PFSK-1 (cell line): Measurements from ENCODE around the gene SNAP25.

Source experiments
- FOXP2 ChIP-seq: optimal IDR thresholded peaks from 2 replicates; pipeline ENCODE3; 2011; ENCODE audit warnings: borderline replicate concordance, control low read depth, inconsistent platforms; ENCODE audit not compliant: insufficient read depth; ENCODE audit errors: extremely low read length, extremely low read depth
- POLR2AphosphoS5 ChIP-seq: IDR thresholded peaks from 2 replicates; pipeline ENCODE4 v1.6.1; 2012; ENCODE audit warnings: low read depth, mild to moderate bottlenecking, control low read depth, low read length, moderate library complexity
- SIN3A ChIP-seq: IDR thresholded peaks from 2 replicates; pipeline ENCODE4 v1.6.1; 2012; ENCODE audit warnings: mild to moderate bottlenecking, low read length, moderate library complexity, borderline replicate concordance; ENCODE audit not compliant: insufficient read depth
- TAF1 ChIP-seq: IDR thresholded peaks from 2 replicates; pipeline ENCODE4 v1.6.1; 2012; ENCODE audit warnings: low read length, control low read depth, borderline replicate concordance; ENCODE audit not compliant: insufficient read depth
- TF ChIP-seq, protein P1 (sequence below), 2 experiments: IDR thresholded peaks; 2 replicates each; pipeline versions ENCODE4 v1.6.1 to v1.8.0; 2011 to 2012; ENCODE audit warnings: low read depth in 2 of 2, low read length in 2 of 2, control low read depth in 1 of 2, inconsistent platforms in 1 of 2, mild to moderate bottlenecking in 1 of 2, moderate library complexity in 1 of 2; ENCODE audit not compliant: insufficient read depth in 1 of 2

The SNAP25 gene

DNA sequence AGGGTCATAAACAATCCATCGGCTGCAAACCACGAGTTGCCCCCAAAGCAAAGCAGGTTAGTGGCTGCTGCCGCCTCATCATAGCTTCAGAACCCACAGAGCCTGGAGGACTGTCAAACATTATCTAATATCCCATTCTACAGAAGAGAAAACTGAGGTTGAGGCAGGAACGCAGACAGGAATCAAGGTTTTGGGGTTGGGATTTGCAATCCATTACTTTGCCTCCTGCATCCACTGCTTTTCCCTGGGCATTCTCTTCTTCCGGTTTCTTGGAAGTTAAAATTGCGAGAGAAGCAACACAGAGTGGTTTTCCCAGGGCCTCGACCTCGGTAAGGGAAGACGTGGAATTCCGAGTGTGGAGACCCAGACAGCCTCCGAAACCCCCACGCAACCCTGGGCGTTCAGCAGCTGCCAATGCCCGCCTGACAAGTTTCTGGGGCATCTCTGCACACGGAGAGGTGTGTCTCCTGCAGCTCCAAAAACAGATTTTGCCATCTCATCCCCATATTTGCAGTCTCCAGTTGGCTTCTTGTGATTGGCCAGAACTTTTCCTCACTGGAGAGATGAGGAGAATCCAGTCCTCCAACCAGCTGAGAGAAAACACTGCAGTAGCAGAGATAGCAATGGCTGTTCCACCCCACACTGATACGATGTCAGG is 45.5 kb upstream of the SNAP25 start:
- TF ChIP-seq TAF1 (no peak), FOXP2 (no peak), POLR2AphosphoS5 (no peak), SIN3A (no peak)
- TF ChIP-seq, protein P1, sequence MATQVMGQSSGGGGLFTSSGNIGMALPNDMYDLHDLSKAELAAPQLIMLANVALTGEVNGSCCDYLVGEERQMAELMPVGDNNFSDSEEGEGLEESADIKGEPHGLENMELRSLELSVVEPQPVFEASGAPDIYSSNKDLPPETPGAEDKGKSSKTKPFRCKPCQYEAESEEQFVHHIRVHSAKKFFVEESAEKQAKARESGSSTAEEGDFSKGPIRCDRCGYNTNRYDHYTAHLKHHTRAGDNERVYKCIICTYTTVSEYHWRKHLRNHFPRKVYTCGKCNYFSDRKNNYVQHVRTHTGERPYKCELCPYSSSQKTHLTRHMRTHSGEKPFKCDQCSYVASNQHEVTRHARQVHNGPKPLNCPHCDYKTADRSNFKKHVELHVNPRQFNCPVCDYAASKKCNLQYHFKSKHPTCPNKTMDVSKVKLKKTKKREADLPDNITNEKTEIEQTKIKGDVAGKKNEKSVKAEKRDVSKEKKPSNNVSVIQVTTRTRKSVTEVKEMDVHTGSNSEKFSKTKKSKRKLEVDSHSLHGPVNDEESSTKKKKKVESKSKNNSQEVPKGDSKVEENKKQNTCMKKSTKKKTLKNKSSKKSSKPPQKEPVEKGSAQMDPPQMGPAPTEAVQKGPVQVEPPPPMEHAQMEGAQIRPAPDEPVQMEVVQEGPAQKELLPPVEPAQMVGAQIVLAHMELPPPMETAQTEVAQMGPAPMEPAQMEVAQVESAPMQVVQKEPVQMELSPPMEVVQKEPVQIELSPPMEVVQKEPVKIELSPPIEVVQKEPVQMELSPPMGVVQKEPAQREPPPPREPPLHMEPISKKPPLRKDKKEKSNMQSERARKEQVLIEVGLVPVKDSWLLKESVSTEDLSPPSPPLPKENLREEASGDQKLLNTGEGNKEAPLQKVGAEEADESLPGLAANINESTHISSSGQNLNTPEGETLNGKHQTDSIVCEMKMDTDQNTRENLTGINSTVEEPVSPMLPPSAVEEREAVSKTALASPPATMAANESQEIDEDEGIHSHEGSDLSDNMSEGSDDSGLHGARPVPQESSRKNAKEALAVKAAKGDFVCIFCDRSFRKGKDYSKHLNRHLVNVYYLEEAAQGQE (IDR thresholded peaks at IDR 0.05; ENCODE audit: insufficient read depth in 1 of 2, low read depth in 2 of 2, low read length in 2 of 2), result no peak

DNA sequence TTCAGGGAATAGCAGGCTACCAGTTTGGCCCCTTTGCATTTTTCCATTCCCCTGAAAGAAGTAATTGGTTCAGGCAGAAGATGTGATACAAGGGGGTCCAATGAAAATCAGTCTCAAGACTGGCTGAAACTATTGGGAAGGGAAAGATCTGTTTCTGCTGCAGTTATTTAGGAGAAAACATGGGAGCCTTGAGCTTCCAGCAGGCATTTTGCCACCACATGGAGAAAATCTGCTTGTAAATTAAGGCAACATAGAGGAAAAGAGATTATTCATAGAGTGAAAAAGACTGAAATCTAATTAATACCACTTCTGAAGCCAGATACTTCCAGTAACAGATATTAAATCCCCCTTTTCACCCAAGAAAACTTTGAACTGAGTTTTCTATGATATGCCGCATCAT is 44.2 kb upstream of the SNAP25 start:
- TF ChIP-seq TAF1 (no peak), FOXP2 (no peak), SIN3A (no peak), POLR2AphosphoS5 (no peak)
- TF ChIP-seq, protein P1 (IDR thresholded peaks at IDR 0.05; ENCODE audit: insufficient read depth in 1 of 2, low read depth in 2 of 2, low read length in 2 of 2), result no peak

DNA sequence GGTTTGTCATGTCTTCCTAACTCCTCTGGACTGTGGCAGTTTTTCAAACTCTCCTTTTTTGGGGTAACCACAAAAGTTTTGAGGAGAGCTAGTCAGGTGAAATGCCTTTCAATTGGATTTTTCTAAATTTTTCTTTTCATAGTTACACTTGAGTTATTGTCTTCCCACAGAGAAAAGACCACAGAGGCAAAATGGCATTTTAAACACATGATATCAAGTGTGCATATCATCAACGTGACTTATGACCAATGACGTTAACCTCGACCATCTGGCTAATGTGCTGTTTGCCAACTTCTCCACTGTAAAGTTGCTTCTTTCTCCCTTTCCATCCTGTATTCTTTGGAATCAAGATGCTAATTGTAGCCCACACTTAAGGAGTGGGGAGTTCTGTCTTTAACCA is 41.3 kb upstream of the SNAP25 start:
- TF ChIP-seq POLR2AphosphoS5, result no peak
- no peak for TF ChIP-seq TAF1
- TF ChIP-seq SIN3A, result no peak
- TF ChIP-seq, protein P1 (IDR thresholded peaks at IDR 0.05; ENCODE audit: insufficient read depth in 1 of 2, low read depth in 2 of 2, low read length in 2 of 2), result no peak

DNA sequence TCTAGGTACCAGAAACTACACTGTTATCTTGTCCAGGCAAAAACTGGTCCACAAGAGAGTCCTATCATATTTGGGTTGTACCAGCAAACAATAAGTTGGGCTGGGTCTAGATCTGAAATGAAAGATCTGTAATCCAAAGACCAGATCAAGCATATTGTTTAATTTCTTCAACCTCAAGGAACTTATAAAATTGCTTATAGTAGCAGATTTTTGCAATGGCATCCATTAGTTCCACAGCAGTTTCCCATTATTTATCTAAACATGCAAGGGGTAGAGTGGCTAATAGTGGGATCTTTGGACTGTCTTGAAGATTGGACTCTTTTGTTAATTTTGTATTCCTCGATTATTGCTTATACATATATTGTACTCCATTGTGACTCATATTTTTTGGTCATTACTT is 40.5 kb upstream of the SNAP25 start:
- TF ChIP-seq SIN3A (no peak), FOXP2 (no peak), TAF1 (no peak), POLR2AphosphoS5 (no peak)
- TF ChIP-seq, protein P1 (IDR thresholded peaks at IDR 0.05; ENCODE audit: insufficient read depth in 1 of 2, low read depth in 2 of 2, low read length in 2 of 2), result no peak
